Measurements from ENCODE around the gene GREB1L.

Gene GREB1L

GRCh38 chr18:21359746-21360145, 117.7 kb downstream of the GREB1L start:
- H3F3A ChIP-seq (ENCODE audit: insufficient read depth, low read length) = no peaks in the 10 kb centered on the region
- no peak overlapping the region for H3K4me2 ChIP-seq (ENCODE audit: low read depth, low read length)
- H3K27me3 ChIP-seq (replicated peaks; ENCODE audit: insufficient read depth, low read length) = no peaks in the 10 kb centered on the region
- H3K36me3 ChIP-seq (replicated peaks; ENCODE audit: insufficient read depth, low read length) = no peaks in the 10 kb centered on the region
- DNase-seq = no peak
- no peaks in the 10 kb centered on the region for H3K79me2 ChIP-seq (ENCODE audit: low read length)
- TF ChIP-seq CTCF (IDR thresholded peaks at IDR 0.05; ENCODE audit: low read length) (no peak), EZH2phosphoT487 (IDR thresholded peaks at IDR 0.05; ENCODE audit: low read length) (no peak), EZH2 (optimal IDR thresholded peaks at IDR 0.05; ENCODE audit: low read depth, low read length) (no peak)
- no peaks in the 10 kb centered on the region for H3K9me2 ChIP-seq (replicated peaks; ENCODE audit: insufficient read depth, low read length)
- no peaks in the 10 kb centered on the region for H4K20me1 ChIP-seq (ENCODE audit: insufficient read depth, low read length)
- no peak overlapping the region for H3K4me3 ChIP-seq (ENCODE audit: low read length)
- H3K9me3 ChIP-seq (replicated peaks; ENCODE audit: insufficient read depth, low read length) = no peaks in the 10 kb centered on the region
- H3K27ac ChIP-seq (ENCODE audit: low read length) = no peak overlapping the region
- H2AFZ ChIP-seq (ENCODE audit: low read length) = no peak overlapping the region
- H3K9ac ChIP-seq (ENCODE audit: low read length) = no peak overlapping the region
- H3K4me1 ChIP-seq (ENCODE audit: low read length) = no peaks in the 10 kb centered on the region

GRCh38 chr18:21361307-21361880, 119.4 kb downstream of the GREB1L start:
- H3F3A ChIP-seq (ENCODE audit: insufficient read depth, low read length) = no peaks in the 10 kb centered on the region
- H3K9ac ChIP-seq (ENCODE audit: low read length) = no peak overlapping the region
- H3K9me3 ChIP-seq (replicated peaks; ENCODE audit: insufficient read depth, low read length) = no peaks in the 10 kb centered on the region
- no peak overlapping the region for H2AFZ ChIP-seq (ENCODE audit: low read length)
- H3K27me3 ChIP-seq (replicated peaks; ENCODE audit: insufficient read depth, low read length) = no peaks in the 10 kb centered on the region
- no peaks in the 10 kb centered on the region for H3K36me3 ChIP-seq (replicated peaks; ENCODE audit: insufficient read depth, low read length)
- H3K79me2 ChIP-seq (ENCODE audit: low read length) = no peaks in the 10 kb centered on the region
- H3K9me2 ChIP-seq (replicated peaks; ENCODE audit: insufficient read depth, low read length) = no peaks in the 10 kb centered on the region
- DNase-seq = no peak
- H3K4me1 ChIP-seq (ENCODE audit: low read length) = no peaks in the 10 kb centered on the region
- H3K4me3 ChIP-seq (ENCODE audit: low read length) = no peak overlapping the region
- TF ChIP-seq EZH2phosphoT487 (IDR thresholded peaks at IDR 0.05; ENCODE audit: low read length) (no peak), EZH2 (optimal IDR thresholded peaks at IDR 0.05; ENCODE audit: low read depth, low read length) (no peak), CTCF (IDR thresholded peaks at IDR 0.05; ENCODE audit: low read length) (no peak)
- H3K27ac ChIP-seq (ENCODE audit: low read length) = no peak overlapping the region
- H4K20me1 ChIP-seq (ENCODE audit: insufficient read depth, low read length) = no peaks in the 10 kb centered on the region
- H3K4me2 ChIP-seq (ENCODE audit: low read depth, low read length) = no peak overlapping the region

GRCh38 chr18:21362831-21363230, 120.8 kb downstream of the GREB1L start:
- no peaks in the 10 kb centered on the region for H4K20me1 ChIP-seq (ENCODE audit: insufficient read depth, low read length)
- H3K36me3 ChIP-seq (replicated peaks; ENCODE audit: insufficient read depth, low read length) = no peaks in the 10 kb centered on the region
- H3K9me3 ChIP-seq (replicated peaks; ENCODE audit: insufficient read depth, low read length) = no peaks in the 10 kb centered on the region
- H3K4me1 ChIP-seq (ENCODE audit: low read length) = no peaks in the 10 kb centered on the region
- no peak overlapping the region for H3K4me3 ChIP-seq (ENCODE audit: low read length)
- H3K9me2 ChIP-seq (replicated peaks; ENCODE audit: insufficient read depth, low read length) = no peaks in the 10 kb centered on the region
- no peak overlapping the region for H3K27ac ChIP-seq (ENCODE audit: low read length)
- no peak overlapping the region for H2AFZ ChIP-seq (ENCODE audit: low read length)
- no peak overlapping the region for H3K9ac ChIP-seq (ENCODE audit: low read length)
- H3K79me2 ChIP-seq (ENCODE audit: low read length) = no peaks in the 10 kb centered on the region
- TF ChIP-seq EZH2phosphoT487 (IDR thresholded peaks at IDR 0.05; ENCODE audit: low read length) = no peak
- no peak for TF ChIP-seq EZH2 (optimal IDR thresholded peaks at IDR 0.05; ENCODE audit: low read depth, low read length)
- TF ChIP-seq CTCF (IDR thresholded peaks at IDR 0.05; ENCODE audit: low read length) = no peak
- H3K4me2 ChIP-seq (ENCODE audit: low read depth, low read length) = no peak overlapping the region
- peak; percentile 16 for DNase-seq
- H3K27me3 ChIP-seq (replicated peaks; ENCODE audit: insufficient read depth, low read length) = no peaks in the 10 kb centered on the region
- H3F3A ChIP-seq (ENCODE audit: insufficient read depth, low read length) = no peaks in the 10 kb centered on the region
